KOPT-K1 (cell line): Measurements from ENCODE around the gene WASL.
"Not testable (repeated sequence)": the region's sequence is repeated elsewhere in the genome, so short reads cannot be mapped to it uniquely, and the experiment has no call there.

Experiments
- H3K27ac ChIP-seq: fragments of 200-600 bp; sonication (generic); 2 replicates; pipeline ENCODE4 v1.5.1; 2016; ENCODE audit warnings: antibody characterized with exemption, mild to moderate bottlenecking, low read depth, low read length; ENCODE audit not compliant: poor library complexity, severe bottlenecking
- H3K36me3 ChIP-seq: fragments of 200-600 bp; sonication (generic); 2 replicates; pipeline ENCODE4 v1.5.1; 2017; ENCODE audit warnings: antibody characterized with exemption, mild to moderate bottlenecking, low read length, moderate library complexity; ENCODE audit not compliant: insufficient read depth
- H3K9me3 ChIP-seq: fragments of 200-600 bp; sonication (generic); 2 replicates; pipeline ENCODE4 v1.5.1; 2017; ENCODE audit warnings: antibody characterized with exemption, low read length, mild to moderate bottlenecking; ENCODE audit not compliant: insufficient read depth, poor library complexity, severe bottlenecking

Gene WASL

GRCh38 chr7:123635551-123636359 is 113.0 kb downstream of the WASL start:
- no peaks in the 10 kb centered on the region for H3K9me3 ChIP-seq
- no peak overlapping the region for H3K27ac ChIP-seq
- no peaks in the 10 kb centered on the region for H3K36me3 ChIP-seq

GRCh38 chr7:123634011-123634573 is 114.7 kb downstream of the WASL start:
- H3K9me3 ChIP-seq, H3K27ac ChIP-seq, H3K36me3 ChIP-seq: not testable (repeated sequence)

GRCh38 chr7:123633553-123633952 is 115.2 kb downstream of the WASL start:
- no peaks in the 10 kb centered on the region for H3K9me3 ChIP-seq

GRCh38 chr7:123632808-123633207 is 116.0 kb downstream of the WASL start:
- Histone ChIP-seq H3K27ac (no peak overlapping the region), H3K9me3 (no peaks in the 10 kb centered on the region), H3K36me3 (no peaks in the 10 kb centered on the region)

More at GRCh38 chr7:123633553-123633952, 115.2 kb downstream of the WASL start:
- Histone ChIP-seq H3K36me3 (no peaks in the 10 kb centered on the region), H3K27ac (no peak overlapping the region)
